Measurements from ENCODE around the gene DIS3L. TPM values are rescaled to one million over a fixed set of nuclear protein-coding genes. Genes with fewer than 3 reads are reported as not detected.
"Not testable (repeated sequence)": the region's sequence is repeated elsewhere in the genome, so short reads cannot be mapped to it uniquely, and the experiment has no call there.

Gene DIS3L
- total RNA-seq, 1 donor from 2014 or later, result 8.1 TPM

GRCh38 chr15:66302489-66303278, 9.3 kb downstream of the DIS3L start:
- no peak for TF ChIP-seq CTCF (IDR thresholded peaks at IDR 0.05; ENCODE audit: insufficient read depth, low read depth, low read length)
- TF ChIP-seq EZH2 (IDR thresholded peaks at IDR 0.05; ENCODE audit: insufficient read depth, low read length), result no peak
- H3K27ac Mint-ChIP-seq (ENCODE audit: unreplicated experiment), result no peak overlapping the region
- DNase-seq (ENCODE audit: low read depth) (no peak), FAIRE-seq (no peak)
- no peaks in the 10 kb centered on the region for H3K27me3 ChIP-seq (ENCODE audit: insufficient read depth, low read length)
- H3K4me3 ChIP-seq (ENCODE audit: insufficient read depth, low read depth, low read length), result no peak overlapping the region
- H3K9me3 Mint-ChIP-seq (ENCODE audit: unreplicated experiment), result no peaks in the 10 kb centered on the region
- H3K9me3 ChIP-seq (ENCODE audit: insufficient read depth, low read depth, low read length), result no peaks in the 10 kb centered on the region
- no peak overlapping the region for H3K4me2 ChIP-seq (ENCODE audit: low read length)
- H3K79me2 ChIP-seq (ENCODE audit: insufficient read depth, low read length), result no peaks in the 10 kb centered on the region
- no peaks in the 10 kb centered on the region for H3K27me3 Mint-ChIP-seq (ENCODE audit: low read depth, unreplicated experiment)
- no peak overlapping the region for H3K27ac ChIP-seq (ENCODE audit: low read depth, low read length)
- H3K36me3 Mint-ChIP-seq (ENCODE audit: low read depth, unreplicated experiment), result peaks cover 2% of the 10 kb centered on the region
- H3K9ac ChIP-seq (ENCODE audit: low read length), result no peak overlapping the region
- H3K4me3 Mint-ChIP-seq (ENCODE audit: unreplicated experiment), result no peak overlapping the region
- H3K4me1 ChIP-seq (ENCODE audit: insufficient read depth, low read length), result peaks cover 3% of the 10 kb centered on the region
- peaks cover 4% of the 10 kb centered on the region for H3K4me1 Mint-ChIP-seq (ENCODE audit: low read depth, unreplicated experiment)
- no peaks in the 10 kb centered on the region for H3K36me3 ChIP-seq (ENCODE audit: insufficient read depth, low read length)
- H2AFZ ChIP-seq (ENCODE audit: low read depth, low read length), result no peak overlapping the region
- no peaks in the 10 kb centered on the region for H4K20me1 ChIP-seq (ENCODE audit: insufficient read depth, low read length)

- not testable (repeated sequence) for H3K27me3 Mint-ChIP-seq (ENCODE audit: low read depth, unreplicated experiment); DNase-seq (ENCODE audit: low read depth); H3K79me2 ChIP-seq (ENCODE audit: insufficient read depth, low read length); H3K9ac ChIP-seq (ENCODE audit: low read length); H3K4me3 ChIP-seq (ENCODE audit: insufficient read depth, low read depth, low read length); H3K9me3 ChIP-seq (ENCODE audit: insufficient read depth, low read depth, low read length); H3K4me3 Mint-ChIP-seq (ENCODE audit: unreplicated experiment); H3K36me3 Mint-ChIP-seq (ENCODE audit: low read depth, unreplicated experiment); H3K4me1 Mint-ChIP-seq (ENCODE audit: low read depth, unreplicated experiment); H3K27ac ChIP-seq (ENCODE audit: low read depth, low read length); H3K27ac Mint-ChIP-seq (ENCODE audit: unreplicated experiment); H2AFZ ChIP-seq (ENCODE audit: low read depth, low read length); H3K9me3 Mint-ChIP-seq (ENCODE audit: unreplicated experiment); H3K4me1 ChIP-seq (ENCODE audit: insufficient read depth, low read length); H4K20me1 ChIP-seq (ENCODE audit: insufficient read depth, low read length); H3K4me2 ChIP-seq (ENCODE audit: low read length); H3K27me3 ChIP-seq (ENCODE audit: insufficient read depth, low read length); H3K36me3 ChIP-seq (ENCODE audit: insufficient read depth, low read length); FAIRE-seq
These were observed 11.1 kb downstream of the DIS3L start for GRCh38 chr15:66304425-66304824.

- Histone ChIP-seq H3K4me2 (ENCODE audit: low read length) (no peak overlapping the region), H3K79me2 (ENCODE audit: insufficient read depth, low read length) (no peaks in the 10 kb centered on the region), H3K27ac (ENCODE audit: low read depth, low read length) (no peak overlapping the region), H3K9me3 (ENCODE audit: insufficient read depth, low read depth, low read length) (no peaks in the 10 kb centered on the region), H2AFZ (ENCODE audit: low read depth, low read length) (no peak overlapping the region), H3K4me1 (ENCODE audit: insufficient read depth, low read length) (no peaks in the 10 kb centered on the region), H3K4me3 (ENCODE audit: insufficient read depth, low read depth, low read length) (no peak overlapping the region), H3K9ac (ENCODE audit: low read length) (no peak overlapping the region), H4K20me1 (ENCODE audit: insufficient read depth, low read length) (no peaks in the 10 kb centered on the region), H3K27me3 (ENCODE audit: insufficient read depth, low read length) (no peaks in the 10 kb centered on the region), H3K36me3 (ENCODE audit: insufficient read depth, low read length) (peaks cover 2% of the 10 kb centered on the region)
- Mint-ChIP-seq H3K27me3 (ENCODE audit: low read depth, unreplicated experiment) (no peaks in the 10 kb centered on the region), H3K27ac (ENCODE audit: unreplicated experiment) (no peak overlapping the region), H3K4me1 (ENCODE audit: low read depth, unreplicated experiment) (no peaks in the 10 kb centered on the region), H3K4me3 (ENCODE audit: unreplicated experiment) (no peak overlapping the region), H3K36me3 (ENCODE audit: low read depth, unreplicated experiment) (peaks cover 2% of the 10 kb centered on the region), H3K9me3 (ENCODE audit: unreplicated experiment) (no peaks in the 10 kb centered on the region)
- FAIRE-seq (no peak), DNase-seq (ENCODE audit: low read depth) (no peak)
- TF ChIP-seq CTCF (IDR thresholded peaks at IDR 0.05; ENCODE audit: insufficient read depth, low read depth, low read length), result no peak
- no peak for TF ChIP-seq EZH2 (IDR thresholded peaks at IDR 0.05; ENCODE audit: insufficient read depth, low read length)
These were observed 13.0 kb downstream of the DIS3L start for GRCh38 chr15:66306381-66306780.

Measured in astrocyte (in vitro differentiated cells and primary cell).